Fibroblast of upper back skin (primary cell): Measurements from ENCODE around the gene ZNF653.
"Not testable (repeated sequence)": the region's sequence is repeated elsewhere in the genome, so short reads cannot be mapped to it uniquely, and the experiment has no call there.

Source experiments
- DNase-seq: peaks from one replicate; pipeline ENCODE4 v3.0.0-alpha.2; 2013

Gene ZNF653

DNA sequence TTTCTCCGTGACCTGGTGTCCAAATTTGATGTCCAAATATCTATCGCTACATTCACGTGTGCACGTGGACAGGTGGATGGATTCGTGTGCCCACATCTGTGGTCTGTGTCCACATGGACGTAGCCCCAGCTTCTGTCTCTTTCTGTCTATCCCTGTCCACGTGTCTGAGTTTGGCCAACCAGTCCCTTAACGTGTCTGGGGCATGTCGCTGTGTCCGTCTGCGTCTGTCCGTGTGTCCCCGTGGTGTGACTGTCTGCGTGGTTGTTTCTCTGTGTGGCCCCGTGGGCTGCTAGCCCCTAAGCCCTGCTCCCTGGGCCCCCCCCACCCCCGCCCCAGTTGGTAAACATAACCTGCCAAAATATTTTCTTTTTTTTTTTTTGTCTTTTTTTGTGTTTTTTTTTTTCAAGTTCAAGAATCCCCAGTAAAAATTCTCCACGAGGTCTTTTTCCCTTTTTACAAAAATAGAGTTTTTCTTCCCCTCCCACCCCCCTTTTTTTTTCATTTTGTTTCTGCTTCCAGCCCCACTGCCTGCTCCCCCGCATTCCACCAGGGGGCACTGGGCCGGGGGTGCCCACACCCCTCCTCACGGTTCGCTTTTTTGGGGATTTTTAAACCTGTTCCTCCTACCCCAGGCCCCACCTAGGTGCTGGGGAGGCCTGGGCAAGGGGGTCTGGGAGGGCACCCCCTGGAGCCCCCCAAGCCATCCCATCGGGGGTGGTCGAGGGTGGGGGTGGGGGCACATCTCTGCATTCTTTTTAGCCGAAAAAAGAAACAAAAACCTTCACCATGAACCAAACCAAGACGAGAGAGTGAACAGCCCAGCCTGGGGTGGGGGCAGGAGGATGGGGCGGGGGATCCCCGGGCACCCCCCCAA lies 51.9 kb downstream of the ZNF653 start:
- no peak for DNase-seq

DNA sequence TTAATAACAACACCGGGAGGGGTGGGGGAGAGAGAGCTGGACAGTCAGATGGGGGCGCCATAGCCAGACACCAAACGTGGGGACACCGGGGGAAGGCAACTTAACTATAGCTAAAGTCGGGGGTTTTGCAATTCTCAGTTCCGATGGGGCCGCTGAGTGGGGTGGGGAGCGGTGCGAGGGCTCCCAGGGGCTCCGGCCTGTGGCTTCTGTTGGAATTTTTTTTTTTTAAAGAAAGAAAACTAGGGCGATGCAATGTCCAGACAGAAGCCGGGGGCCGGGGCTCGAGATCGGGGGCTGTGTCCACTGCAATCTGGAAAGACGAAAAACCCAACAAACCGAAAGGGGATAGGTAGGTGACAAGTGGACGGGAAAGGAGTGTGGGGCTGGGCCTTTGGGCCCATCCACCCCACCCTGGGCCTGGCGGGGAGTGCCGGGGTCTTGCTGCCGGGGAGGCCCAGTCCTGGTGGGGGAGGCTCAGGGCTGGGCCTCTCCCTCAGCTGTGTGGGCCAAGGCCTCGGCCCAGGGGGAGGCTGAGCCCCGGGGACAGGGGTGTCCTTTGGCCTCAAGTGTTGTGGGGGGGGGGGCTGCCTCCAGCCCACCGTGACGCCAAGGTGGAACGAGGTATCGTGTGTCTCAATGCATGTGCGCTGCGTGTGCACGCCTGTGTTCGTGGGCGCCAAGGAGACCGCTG lies 52.9 kb downstream of the ZNF653 start:
- DNase-seq, result no peak

DNA sequence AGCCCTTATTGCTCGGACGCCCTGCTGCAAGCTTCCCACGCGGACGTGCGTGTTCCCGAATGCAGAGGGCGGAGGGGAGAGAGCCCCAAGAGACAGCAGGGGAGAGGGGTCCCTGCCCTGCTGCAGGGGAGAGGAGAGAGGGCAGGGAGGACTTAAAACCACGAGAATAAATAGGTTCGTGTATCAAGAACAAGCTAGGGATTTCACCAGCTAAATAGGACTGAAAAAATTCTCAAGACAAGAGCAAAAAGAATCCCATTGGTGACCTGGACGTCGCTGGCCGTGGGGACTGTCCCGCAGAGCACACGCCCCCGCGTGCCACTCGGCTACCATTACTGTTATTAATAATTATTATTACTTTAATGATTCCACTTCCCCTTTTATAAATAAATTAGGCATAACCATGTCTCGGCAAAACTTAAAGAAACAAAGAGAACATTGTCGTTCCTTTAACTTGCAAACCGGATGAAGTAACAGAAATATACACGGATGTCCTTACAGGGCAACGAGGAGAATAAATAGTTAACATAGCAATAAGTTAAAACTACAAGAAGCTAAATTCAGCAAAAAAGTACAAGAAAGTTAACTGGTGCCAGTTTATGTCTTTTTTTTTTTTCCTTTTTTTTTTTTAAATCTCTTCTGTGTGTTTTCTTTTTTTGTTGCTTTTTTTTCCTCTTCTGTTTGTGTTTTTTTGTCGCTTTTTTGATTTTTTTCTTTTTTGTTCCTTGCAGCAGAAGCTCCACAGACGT lies 53.6 kb downstream of the ZNF653 start:
- DNase-seq, result no peak

- no peak for DNase-seq
These were observed 54.2 kb downstream of the ZNF653 start for GRCh38 chr19:11451327-11451870.

DNA sequence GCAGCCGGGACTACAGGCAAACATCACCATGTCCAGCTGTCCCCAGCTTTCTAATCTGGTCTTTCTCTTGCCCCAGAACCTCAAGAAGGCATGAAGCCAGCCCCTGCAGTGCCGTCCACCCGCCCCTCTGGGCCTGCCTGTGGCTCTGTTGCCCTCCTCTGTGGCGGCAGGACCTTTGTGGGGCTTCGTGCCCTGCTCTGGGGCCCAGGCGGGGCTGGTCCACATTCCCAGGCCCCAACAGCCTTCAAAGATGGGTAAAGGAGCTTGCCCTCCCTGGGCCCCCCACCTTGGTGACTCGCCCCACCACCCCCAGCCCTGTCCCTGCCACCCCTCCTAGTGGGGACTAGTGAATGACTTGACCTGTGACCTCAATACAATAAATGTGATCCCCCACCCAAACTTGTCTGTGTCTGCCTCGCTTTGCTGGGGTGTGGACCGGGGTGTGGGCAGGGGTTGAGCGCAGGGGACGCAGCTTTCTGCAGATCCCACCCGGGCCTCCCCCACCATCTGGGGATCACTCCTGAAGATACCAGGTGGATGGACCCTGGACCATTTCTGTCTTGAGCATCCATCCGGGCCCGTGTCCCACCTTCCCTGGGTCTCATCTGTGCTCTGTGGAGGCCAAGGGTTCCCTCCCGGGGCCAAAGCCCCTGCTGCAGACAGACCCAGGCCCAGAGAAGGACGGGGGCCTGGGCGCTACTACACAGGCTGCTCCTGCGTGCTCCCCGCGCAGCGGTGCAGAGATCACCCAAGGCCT lies 54.9 kb downstream of the ZNF653 start:
- no peak for DNase-seq

GRCh38 chr19:11448923-11449554 lies 56.6 kb downstream of the ZNF653 start:
- no peak for DNase-seq

- no peak for DNase-seq
These were observed 57.2 kb downstream of the ZNF653 start for GRCh38 chr19:11448410-11448809.

DNA sequence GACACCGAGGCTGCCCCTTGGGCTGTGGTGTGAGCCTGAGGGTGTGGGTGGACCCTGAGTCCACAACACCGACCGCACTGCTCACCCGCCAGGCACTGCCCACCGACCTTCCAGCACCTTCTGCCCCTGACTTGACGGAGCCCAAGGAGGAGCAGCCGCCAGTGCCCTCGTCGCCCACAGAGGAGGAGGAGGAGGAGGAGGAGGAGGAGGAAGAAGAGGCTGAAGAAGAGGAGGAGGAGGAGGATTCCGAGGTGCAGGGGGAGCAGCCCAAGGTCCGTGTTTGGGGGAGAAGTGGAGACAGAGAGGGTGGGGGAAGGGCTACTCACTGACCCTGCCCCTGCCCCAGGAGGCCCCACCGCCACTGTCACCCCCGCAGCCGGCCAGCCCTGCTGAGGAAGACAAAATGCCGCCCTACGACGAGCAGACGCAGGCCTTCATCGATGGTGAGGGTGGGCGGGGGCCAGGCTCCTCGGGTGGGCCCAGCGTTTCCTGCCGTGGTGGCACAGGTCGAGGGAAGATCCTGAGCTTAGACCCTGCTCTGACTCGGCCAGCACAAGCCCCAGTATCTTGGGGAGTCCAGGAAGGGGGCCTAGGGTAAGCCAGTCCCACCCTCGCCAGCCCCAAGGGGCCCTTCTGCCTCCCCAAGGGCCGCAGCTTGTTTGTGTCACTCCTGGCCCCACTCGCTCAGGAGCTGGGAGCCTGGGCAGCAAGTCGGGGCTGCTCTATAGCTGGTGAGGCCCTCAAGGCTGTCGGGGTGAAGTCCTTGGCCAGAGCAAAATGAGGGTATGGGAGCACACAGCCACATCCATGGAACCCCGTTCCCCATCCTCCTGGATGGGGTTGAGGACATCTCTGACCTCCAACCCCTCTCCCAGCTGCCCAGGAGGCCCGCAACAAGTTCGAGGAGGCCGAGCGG lies 58.0 kb downstream of the ZNF653 start:
- DNase-seq, result no peak

GRCh38 chr19:11446652-11447301 lies 58.9 kb downstream of the ZNF653 start:
- DNase-seq, result no peak

DNA sequence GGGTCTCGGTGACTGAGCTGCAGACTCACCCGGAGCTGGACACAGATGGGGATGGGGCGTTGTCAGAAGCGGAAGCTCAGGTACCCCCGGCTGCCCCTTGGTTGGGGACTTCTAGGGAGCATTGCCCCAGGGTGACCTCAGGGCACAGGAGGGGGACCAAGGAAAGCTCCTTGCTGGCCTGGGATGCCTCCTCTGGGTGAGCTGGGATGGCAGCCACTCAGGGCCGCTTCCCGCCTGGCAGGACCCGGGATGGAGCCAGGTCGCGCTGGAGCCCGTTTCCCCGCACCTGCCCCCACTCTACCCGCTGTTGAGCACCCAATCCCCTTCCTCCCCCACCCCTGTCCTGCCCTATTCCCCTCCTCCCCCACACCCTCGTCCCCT lies 59.4 kb downstream of the ZNF653 start:
- no peak for DNase-seq

GRCh38 chr19:11445141-11445540 lies 60.5 kb downstream of the ZNF653 start:
- DNase-seq, result no peak

DNA sequence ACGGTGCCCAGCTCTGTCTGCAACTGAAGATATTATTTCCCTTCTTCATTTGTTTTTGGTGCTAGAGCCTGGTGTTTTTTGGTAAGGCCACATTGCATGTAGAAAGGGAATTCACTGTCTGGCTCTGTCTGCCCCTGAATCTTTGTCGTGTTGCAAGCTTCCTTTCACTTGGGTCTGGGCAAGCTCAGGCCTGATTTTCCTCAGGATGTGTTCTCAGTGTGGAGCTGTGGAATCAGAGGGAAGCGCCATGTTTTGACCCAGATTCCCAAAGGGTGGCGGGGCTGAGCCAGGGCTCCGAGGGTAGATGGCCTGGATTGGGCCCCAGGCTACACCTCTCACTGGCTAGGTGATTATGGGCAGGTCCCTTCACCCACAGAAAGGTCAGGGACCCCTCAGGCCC lies 61.6 kb downstream of the ZNF653 start:
- DNase-seq, result no peak

DNA sequence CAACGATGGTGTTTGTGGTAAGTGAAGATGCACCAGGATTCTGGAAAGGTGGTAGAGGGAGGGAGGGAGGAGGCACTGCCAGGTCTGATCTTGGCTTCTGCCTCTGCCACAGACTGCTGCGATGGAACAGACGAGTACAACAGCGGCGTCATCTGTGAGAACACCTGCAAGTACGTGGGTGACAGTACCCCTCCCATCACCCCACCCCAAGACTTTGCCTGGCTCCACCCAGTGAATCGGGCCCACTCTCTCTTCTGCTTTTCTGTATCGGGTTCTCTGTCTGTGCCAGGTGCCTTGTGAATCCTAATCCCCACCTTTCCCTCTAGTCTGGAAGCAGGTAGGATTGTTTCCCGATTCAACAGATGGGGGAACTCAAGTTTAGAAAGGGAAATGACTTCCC lies 67.7 kb downstream of the ZNF653 start:
- DNase-seq, result no peak

DNA sequence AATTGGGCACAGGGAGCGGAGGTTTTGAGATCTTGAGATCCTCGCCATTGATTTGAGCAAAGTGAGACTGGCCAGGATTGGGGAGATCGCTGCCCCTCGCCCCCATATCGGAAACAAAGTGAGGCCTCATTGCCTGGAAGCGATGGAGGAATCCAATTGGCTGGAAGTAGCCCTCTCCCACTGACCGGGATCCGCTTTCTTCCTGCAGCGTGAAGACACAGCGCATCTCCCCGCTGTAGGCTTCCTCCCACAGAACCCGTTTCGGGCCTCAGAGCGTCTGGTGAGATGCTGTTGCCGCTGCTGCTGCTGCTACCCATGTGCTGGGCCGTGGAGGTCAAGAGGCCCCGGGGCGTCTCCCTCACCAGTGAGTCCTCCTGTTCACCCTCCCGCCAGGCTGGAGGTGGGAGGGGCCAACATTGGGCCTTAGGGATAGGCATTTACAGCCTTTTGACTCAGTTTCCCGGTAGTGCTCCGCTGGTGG lies 69.8 kb downstream of the ZNF653 start:
- no peak for DNase-seq

- peak; percentile 100 for DNase-seq
These were observed 70.4 kb downstream of the ZNF653 start, which contains the start of the genes ODAD3 and PRKCSH for GRCh38 chr19:11435057-11435832. Gene ODAD3, minus strand, starts transcription at chr19:11435121. Its CDS starts 105 bp downstream, at chr19:11435016. Gene PRKCSH, plus strand, starts transcription at chr19:11435635. Its CDS starts 483 bp downstream, at chr19:11436118.

DNA sequence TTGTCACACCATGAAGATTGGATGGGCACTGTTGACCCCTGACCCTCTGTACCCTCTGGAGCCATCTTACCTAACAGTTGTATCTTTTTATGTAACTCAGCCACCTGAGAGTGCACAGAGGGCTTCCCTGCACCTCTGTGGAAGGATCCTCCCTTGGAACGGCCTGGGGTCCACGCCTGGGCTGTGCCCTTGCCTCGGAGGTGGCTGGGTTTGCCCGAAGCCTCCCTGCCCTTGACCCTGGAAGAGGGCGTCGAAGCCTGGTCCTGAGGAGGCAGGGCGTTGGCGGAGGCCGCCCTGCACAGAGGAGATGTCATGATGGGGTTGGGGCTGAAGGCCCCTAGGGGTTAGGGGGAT lies 71.0 kb downstream of the ZNF653 start:
- no peak for DNase-seq

DNA sequence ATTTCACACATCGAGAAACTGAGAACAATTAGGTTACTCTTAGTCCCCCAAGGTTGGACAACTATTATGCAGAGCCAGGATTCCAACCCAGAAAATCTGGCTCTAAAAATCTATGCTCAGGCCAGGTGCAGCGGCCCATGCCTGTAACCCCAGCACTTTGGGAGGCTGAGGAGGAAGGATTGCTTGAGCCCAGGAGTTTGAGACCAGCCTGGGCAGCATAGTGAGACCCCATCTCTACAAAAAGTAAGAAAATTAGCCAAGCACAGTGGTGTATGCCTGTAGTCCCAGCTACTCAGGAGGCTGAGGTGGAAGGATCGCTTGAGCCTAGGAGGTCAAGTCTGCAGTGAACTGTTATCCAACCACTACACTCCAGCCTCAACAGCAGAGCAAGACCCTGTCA lies 72.1 kb downstream of the ZNF653 start:
- not testable (repeated sequence) for DNase-seq
